Measurements from ENCODE around the gene TMPRSS15.

TMPRSS15 gene

DNA sequence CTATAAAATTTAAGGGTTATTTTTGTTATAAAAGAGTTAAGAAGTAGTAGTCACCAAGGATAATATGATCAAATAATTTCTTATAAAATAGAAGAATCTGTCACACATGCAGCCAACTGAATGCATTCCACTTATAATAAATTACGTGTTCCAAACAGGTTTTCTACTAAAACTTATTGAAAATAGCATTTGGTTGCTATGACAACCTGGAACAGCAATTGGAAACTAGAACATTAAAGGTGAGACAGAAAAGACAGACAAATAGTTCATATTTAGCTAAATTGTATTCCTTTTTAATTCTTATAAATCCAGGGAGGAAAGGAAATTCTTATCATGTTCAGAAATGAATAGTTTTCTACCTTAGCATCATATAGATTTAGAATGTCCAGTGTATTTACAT lies 168.0 kb downstream of the TMPRSS15 start:
- no peak for DNase-seq

DNA sequence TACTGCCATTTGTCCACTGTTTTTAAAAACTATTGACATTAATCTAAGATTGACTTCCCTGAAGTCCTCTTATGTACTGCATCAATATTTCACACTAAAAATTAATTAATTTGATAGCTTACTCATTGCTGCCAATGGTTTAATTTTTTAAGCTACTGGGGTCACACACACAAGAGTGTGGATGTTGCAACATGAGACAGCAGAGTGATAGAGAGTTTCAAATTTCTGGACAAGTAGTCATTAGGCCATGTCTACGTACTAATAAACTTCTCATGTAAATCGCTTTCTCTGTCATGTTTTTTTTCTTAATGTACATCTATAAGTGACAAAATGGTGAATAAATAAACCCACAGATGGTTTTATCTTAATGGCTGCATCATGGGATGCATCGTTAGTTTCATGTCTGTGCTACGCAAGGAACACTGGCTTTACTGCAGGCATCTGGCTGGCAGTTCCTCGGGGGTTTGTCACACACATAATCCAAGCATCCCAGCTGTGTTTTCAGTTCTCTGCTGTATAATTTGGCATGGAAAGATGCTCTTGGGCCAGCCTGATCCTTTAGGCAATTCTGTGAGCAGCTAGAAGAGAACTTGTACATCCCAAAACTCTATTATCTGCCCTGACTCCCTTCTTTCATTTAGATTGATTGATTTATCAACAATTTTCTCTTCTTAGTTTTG lies 175.4 kb downstream of the TMPRSS15 start:
- no peak for DNase-seq

GRCh38 chr21:18222346-18222745 lies 181.2 kb downstream of the TMPRSS15 start:
- no peak for DNase-seq

DNA sequence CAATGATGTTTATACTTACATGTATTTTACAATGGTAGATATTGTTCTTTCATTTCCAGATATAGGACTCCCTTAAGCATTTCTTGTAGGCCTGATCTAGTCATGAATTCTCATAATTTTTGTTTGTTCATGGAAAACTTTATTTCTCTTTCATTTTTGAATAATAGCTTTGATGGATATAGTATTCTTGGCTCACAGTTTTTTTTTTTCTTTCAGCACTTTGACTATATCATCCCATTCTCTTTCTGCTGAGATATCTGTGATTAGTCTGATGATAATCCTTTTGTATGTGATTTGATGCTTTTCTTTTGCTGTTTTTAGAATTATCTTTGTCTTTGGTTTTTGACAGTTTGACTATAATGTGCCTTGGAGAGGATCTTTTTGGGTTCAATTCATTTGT lies 183.1 kb downstream of the TMPRSS15 start:
- no peak for DNase-seq
